A549 (cell line): Measurements from ENCODE around the gene LAT. TPM values are rescaled to one million over a fixed set of nuclear protein-coding genes. Genes with fewer than 3 reads are reported as not detected.

Experiments
- ATAC-seq, 2 experiments: fragments of 200-7000 bp in 1 of 2; fragments of >200 bp in 1 of 2; cut with Nextera tagmentation in 1 of 2; cut with Tn5 transposase in 1 of 2; 3 replicates each; pipeline versions ENCODE4 v1.8.0 to v1.9.1; 2018 to 2020; ENCODE audit warnings: mild to moderate bottlenecking in 1 of 2, moderate library complexity in 1 of 2
- CTCF ChIA-PET: fragments of 300-600 bp; sonication (Branson Sonifier 250); formaldehyde crosslinking; extraction: SDS; loops from one replicate; lab custom pipeline; 2021; ENCODE audit warnings: antibody characterized with exemption, inconsistent platforms; lab: Yijun Ruan, JAX
- POLR2A ChIA-PET: fragments of 350-600 bp; formaldehyde crosslinking; extraction: SDS; loops from one replicate; lab custom pipeline; 2021; ENCODE audit warnings: antibody characterized with exemption, inconsistent platforms; lab: Yijun Ruan, JAX
- DNase-seq, 2 experiments: peaks; one replicate each; pipeline versions ENCODE4 v3.0.0 to v3.0.0-alpha.2; 2011 to 2016; ENCODE audit warnings: low read depth in 1 of 2, low spot score in 1 of 2
- FAIRE-seq: peaks from 2 replicates; lab custom pipeline; 2011; peaks lifted over from hg19 to GRCh38; lab: Jason Lieb, UNC
- H3K27ac ChIP-seq, 2 experiments: fragments of >200 bp; sonication (Bioruptor Twin); formaldehyde crosslinking; 3 replicates each; pipeline ENCODE4 v1.5.1; 2016 to 2017
- H3K4me1 ChIP-seq: fragments of >200 bp; sonication (Bioruptor Twin); formaldehyde crosslinking; 3 replicates; pipeline ENCODE4 v1.6.1; 2016
- H3K4me2 ChIP-seq: fragments of >200 bp; sonication (Bioruptor Twin); formaldehyde crosslinking; 3 replicates; pipeline ENCODE4 v1.6.1; 2016
- H3K4me3 ChIP-seq: fragments of >200 bp; sonication (Bioruptor Twin); formaldehyde crosslinking; 3 replicates; pipeline ENCODE4 v1.5.1; 2016
- H3K9me3 ChIP-seq: fragments of >200 bp; sonication (Bioruptor Twin); formaldehyde crosslinking; 3 replicates; pipeline ENCODE4 v1.6.1; 2016
- CBX2 ChIP-seq: fragments of 200-600 bp; sonication (generic); IDR thresholded peaks from 2 replicates; pipeline ENCODE4 v1.6.1; 2016; ENCODE audit warnings: low read depth, mild to moderate bottlenecking, borderline replicate concordance
- CEBPB ChIP-seq, 2 experiments: fragments of >200 bp in 1 of 2; sonication (Bioruptor Twin) in 1 of 2; formaldehyde crosslinking in 1 of 2; IDR thresholded peaks; 2 replicates each; pipeline ENCODE4 v1.6.1; 2012 to 2016
- CHD2 ChIP-seq: fragments of 150-350 bp; IDR thresholded peaks from 2 replicates; pipeline ENCODE4 v1.6.1; 2014; ENCODE audit warnings: low read length; ENCODE audit not compliant: partially characterized antibody
- CTCF ChIP-seq: fragments of >200 bp; sonication (Bioruptor Twin); formaldehyde crosslinking; IDR thresholded peaks from 3 replicates; pipeline ENCODE4 v1.5.1; 2016
- ESRRA ChIP-seq: fragments of 150-350 bp; IDR thresholded peaks from 2 replicates; pipeline ENCODE4 v1.6.1; 2014; ENCODE audit warnings: mild to moderate bottlenecking, low read length, borderline replicate concordance
- FOSB ChIP-seq: fragments of 250-450 bp; sonication (Bioruptor Pico); IDR thresholded peaks from 2 replicates; pipeline ENCODE4 v1.5.0; 2020; ENCODE audit warnings: mild to moderate bottlenecking, moderate library complexity
- FOXS1 ChIP-seq: fragments of 250-450 bp; sonication (Bioruptor Pico); IDR thresholded peaks from 2 replicates; pipeline ENCODE4 v1.5.0; 2020; ENCODE audit warnings: mild to moderate bottlenecking, moderate library complexity
- GATA3 ChIP-seq: IDR thresholded peaks from 2 replicates; pipeline ENCODE4 v1.6.1; 2012; ENCODE audit warnings: borderline replicate concordance
- HOXB13 ChIP-seq: fragments of 250-450 bp; sonication (Bioruptor Pico); IDR thresholded peaks from 2 replicates; pipeline ENCODE4 v1.5.0; 2020; ENCODE audit warnings: low read depth, mild to moderate bottlenecking, moderate library complexity
- HOXB5 ChIP-seq: fragments of 250-450 bp; sonication (Bioruptor Pico); IDR thresholded peaks from 2 replicates; pipeline ENCODE4 v1.5.0; 2020; ENCODE audit warnings: mild to moderate bottlenecking, moderate library complexity
- JUN ChIP-seq, 2 experiments: fragments of >200 bp; sonication (Bioruptor Twin); formaldehyde crosslinking; IDR thresholded peaks; 2 replicates in 1 of 2; 3 replicates in 1 of 2; pipeline ENCODE4 v1.6.1; 2016 to 2017
- JUNB ChIP-seq: fragments of >200 bp; sonication (Bioruptor Twin); formaldehyde crosslinking; IDR thresholded peaks from 2 replicates; pipeline ENCODE4 v1.6.1; 2016
- KDM1A ChIP-seq: fragments of 200-600 bp; sonication (generic); IDR thresholded peaks from 2 replicates; pipeline ENCODE4 v1.6.1; 2016; ENCODE audit warnings: low read depth, mild to moderate bottlenecking
- KDM5A ChIP-seq: fragments of 200-600 bp; sonication (generic); IDR thresholded peaks from 2 replicates; pipeline ENCODE4 v1.6.1; 2016; ENCODE audit warnings: antibody characterized with exemption, mild to moderate bottlenecking
- MAFK ChIP-seq: fragments of 450-650 bp; IDR thresholded peaks from 2 replicates; pipeline ENCODE4 v1.6.1; 2014; ENCODE audit not compliant: partially characterized antibody
- MAX ChIP-seq: IDR thresholded peaks from 2 replicates; pipeline ENCODE4 v1.6.1; 2012
- MAZ ChIP-seq: fragments of 150-350 bp; IDR thresholded peaks from 2 replicates; pipeline ENCODE4 v1.6.1; 2014; ENCODE audit warnings: antibody characterized with exemption, low read depth, low read length, borderline replicate concordance
- MYC ChIP-seq: IDR thresholded peaks from 2 replicates; pipeline ENCODE4 v1.6.1; 2012; ENCODE audit warnings: mild to moderate bottlenecking, inconsistent platforms, low read length, improper control_type of control experiment, borderline replicate concordance
- NFE2L2 ChIP-seq: fragments of 150-350 bp; conservative IDR thresholded peaks from 2 replicates; pipeline ENCODE4 v1.6.1; 2014; ENCODE audit warnings: low read length
- NPAS2 ChIP-seq: fragments of 250-450 bp; sonication (Bioruptor Pico); IDR thresholded peaks from 2 replicates; pipeline ENCODE4 v1.8.0; 2022; ENCODE audit warnings: mild to moderate bottlenecking, moderate library complexity, borderline replicate concordance
- PBX3 ChIP-seq: IDR thresholded peaks from 2 replicates; pipeline ENCODE4 v1.6.1; 2012
- POLR2A ChIP-seq: IDR thresholded peaks from 2 replicates; pipeline ENCODE4 v1.6.1; 2012; ENCODE audit warnings: mild to moderate bottlenecking, low read length
- POLR2AphosphoS2 ChIP-seq: conservative IDR thresholded peaks from 2 replicates; pipeline ENCODE4 v1.6.1; 2012; ENCODE audit warnings: low read length, improper control_type of control experiment, inconsistent platforms
- RAD21 ChIP-seq, 2 experiments: fragments of >200 bp in 1 of 2; sonication (Bioruptor Twin) in 1 of 2; formaldehyde crosslinking in 1 of 2; IDR thresholded peaks in 1 of 2; conservative IDR thresholded peaks in 1 of 2; 2 replicates in 1 of 2; 3 replicates in 1 of 2; pipeline ENCODE4 v1.6.1; 2012 to 2018; ENCODE audit warnings: inconsistent platforms in 1 of 2
- RARB ChIP-seq: fragments of 250-450 bp; sonication (Bioruptor Pico); IDR thresholded peaks from 2 replicates; pipeline ENCODE4 v1.8.0; 2021; ENCODE audit warnings: mild to moderate bottlenecking, moderate library complexity
- RCOR1 ChIP-seq: fragments of 150-350 bp; IDR thresholded peaks from 2 replicates; pipeline ENCODE4 v1.6.1; 2014; ENCODE audit warnings: antibody characterized with exemption, low read length, low read depth
- SMC3 ChIP-seq: fragments of >200 bp; sonication (Bioruptor Twin); formaldehyde crosslinking; IDR thresholded peaks from 3 replicates; pipeline ENCODE4 v1.6.1; 2018; ENCODE audit warnings: inconsistent platforms
- TP53 ChIP-seq: fragments of 250-450 bp; sonication (Bioruptor Pico); IDR thresholded peaks from 2 replicates; pipeline ENCODE4 v1.5.0; 2021; ENCODE audit warnings: mild to moderate bottlenecking, moderate library complexity
- USF2 ChIP-seq: fragments of 450-650 bp; IDR thresholded peaks from 2 replicates; pipeline ENCODE4 v1.6.1; 2014; ENCODE audit warnings: antibody characterized with exemption
- WGBS: methylation state at CpG from one replicate; pipeline ENCODE4 v1.1.6; 2017; ENCODE audit errors: missing lambda C conversion rate; 5-methylcytosine and 5-hydroxymethylcytosine counted together
- polyA plus RNA-seq, 4 experiments: library from polyadenylated mRNA; depleted of rRNA in 3 of 4; stranded (reverse); fragments of >200 nt; fragmentation: RNase III in 1 of 4; extraction: RNeasy Plus Mini Kit Qiagen cat#74134 plus additional on column Dnase treatment in 1 of 4; gene quantifications; 2 replicates in 3 of 4; 3 replicates in 1 of 4; pipeline ENCODE4 v1.2.3, GENCODE V29; 2011 to 2017

Gene LAT
- polyA plus RNA-seq, 2 of the 4 experiments (the other 2 are of a cell fraction), result 0.85 to 3.3 TPM

- TF ChIP-seq MAFK (no peak), JUNB (no peak)
These were observed 1.2 kb downstream of the LAT start (continued) for GRCh38 chr16:28986046-28986445.

GRCh38 chr16:28986492-28986891 lies 1.6 kb downstream of the LAT start:
- CTCF ChIA-PET, result interaction anchor here (3.7 to 5.6 kb wide), 2 partner anchors 9 to 13 kb away, joined by 15 to 43 read pairs; no protein-coding TSS in a partner anchor

GRCh38 chr16:28987170-28987853 lies 2.5 kb downstream of the LAT start:
- WGBS, result 94% methylated on average over 4 of the region's 4 CpGs
- CTCF ChIA-PET, result interaction anchor here (0.6 to 5.6 kb wide), 3 partner anchors 10 to 602 kb away, joined by 3 to 43 read pairs (median 15); no protein-coding TSS in a partner anchor
- POLR2A ChIA-PET, result no interaction called here

More at GRCh38 chr16:28986492-28986891, 1.6 kb downstream of the LAT start:
- H3K4me1 ChIP-seq, result peaks cover 15% of the 10 kb centered on the region; the same call in 2 of the 3 replicates
- 83% methylated on average over 13 of the region's 13 CpGs for WGBS
- no peak for DNase-seq
- no peak for ATAC-seq
- POLR2A ChIA-PET, result no interaction called here
- TF ChIP-seq MAZ (no peak), PBX3 (no peak), MYC (no peak), SMC3 (no peak), KDM5A (no peak), GATA3 (no peak), JUN (IDR thresholded peaks at IDR 0.05) (no peak), KDM1A (no peak), ESRRA (no peak), POLR2A (no peak), CEBPB (IDR thresholded peaks at IDR 0.05) (no peak), RAD21 (conservative IDR thresholded peaks at IDR 0.05 in 1 of 2, IDR thresholded peaks at IDR 0.05 in 1 of 2) (no peak), CHD2 (no peak), USF2 (no peak), NFE2L2 (no peak), POLR2AphosphoS2 (no peak), HOXB5 (CRISPR knock-in tag) (no peak)
- H3K9me3 ChIP-seq, result no peaks in the 10 kb centered on the region
- H3K27ac ChIP-seq, result no peak overlapping the region
- H3K4me2 ChIP-seq, result no peak overlapping the region
- no peak for FAIRE-seq
- H3K4me3 ChIP-seq, result no peak overlapping the region

More at GRCh38 chr16:28987170-28987853, 2.5 kb downstream of the LAT start:
- FAIRE-seq (no peak), DNase-seq (no peak)
- H3K4me2 ChIP-seq, result no peak overlapping the region
- no peak overlapping the region for H3K4me3 ChIP-seq
- no peak overlapping the region for H3K27ac ChIP-seq
- no peak for TF ChIP-seq CTCF
- no peak for TF ChIP-seq RCOR1
- TF ChIP-seq SMC3, result no peak
- TF ChIP-seq POLR2A, result no peak
- no peak for TF ChIP-seq TP53 (CRISPR knock-in tag)
- no peak for TF ChIP-seq FOXS1 (CRISPR knock-in tag)
- no peak for TF ChIP-seq HOXB5 (CRISPR knock-in tag)
- no peak for TF ChIP-seq FOSB (CRISPR knock-in tag)
- TF ChIP-seq RARB (CRISPR knock-in tag), result no peak
- TF ChIP-seq MAX, result no peak
- TF ChIP-seq KDM5A, result no peak
- TF ChIP-seq GATA3, result no peak
- TF ChIP-seq HOXB13 (CRISPR knock-in tag), result no peak
- no peak for TF ChIP-seq NPAS2
- TF ChIP-seq CBX2, result no peak
- TF ChIP-seq CEBPB (IDR thresholded peaks at IDR 0.05), result no peak
- TF ChIP-seq, all 56 proteins: peak for 0
- no peak for ATAC-seq
- Histone ChIP-seq H3K4me1 (peaks cover 15% of the 10 kb centered on the region; the same call in 2 of the 3 replicates), H3K9me3 (no peaks in the 10 kb centered on the region)
